Measurements from ENCODE around the gene TMPRSS4. TPM values are rescaled to one million over a fixed set of nuclear protein-coding genes. Genes with fewer than 3 reads are reported as not detected.
"Not testable (repeated sequence)": the region's sequence is repeated elsewhere in the genome, so short reads cannot be mapped to it uniquely, and the experiment has no call there.

The TMPRSS4 gene
- total and polyA plus RNA-seq, 7 donors = 0.12 to 0.47 TPM; not detected in 5

DNA sequence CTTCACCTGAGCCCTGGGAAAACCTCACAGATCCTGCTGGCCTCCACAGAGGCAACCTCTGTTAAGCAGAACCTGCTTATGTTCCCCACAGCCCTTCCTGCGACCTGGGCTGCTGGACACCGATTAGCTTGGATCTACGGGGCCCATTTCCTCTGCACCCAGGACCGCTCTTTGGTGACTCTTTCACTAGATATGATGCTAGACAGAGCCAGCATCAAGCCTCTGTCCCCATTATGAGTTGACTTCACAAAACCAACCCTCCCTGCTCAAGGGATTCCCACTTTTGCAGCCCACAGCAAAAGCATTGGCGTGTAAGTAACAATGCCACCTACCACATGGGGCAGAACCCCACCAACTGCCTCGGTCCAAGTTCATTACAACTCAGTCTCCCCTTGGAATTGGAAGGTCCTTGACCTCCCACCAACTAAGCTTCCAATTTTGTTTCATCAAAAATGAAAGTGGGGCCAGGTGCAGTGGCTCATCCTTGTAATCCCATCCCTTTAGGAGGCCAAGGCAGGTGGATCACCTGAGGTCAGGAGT lies 15.2 kb upstream of the TMPRSS4 start:
- TF ChIP-seq, protein P1, sequence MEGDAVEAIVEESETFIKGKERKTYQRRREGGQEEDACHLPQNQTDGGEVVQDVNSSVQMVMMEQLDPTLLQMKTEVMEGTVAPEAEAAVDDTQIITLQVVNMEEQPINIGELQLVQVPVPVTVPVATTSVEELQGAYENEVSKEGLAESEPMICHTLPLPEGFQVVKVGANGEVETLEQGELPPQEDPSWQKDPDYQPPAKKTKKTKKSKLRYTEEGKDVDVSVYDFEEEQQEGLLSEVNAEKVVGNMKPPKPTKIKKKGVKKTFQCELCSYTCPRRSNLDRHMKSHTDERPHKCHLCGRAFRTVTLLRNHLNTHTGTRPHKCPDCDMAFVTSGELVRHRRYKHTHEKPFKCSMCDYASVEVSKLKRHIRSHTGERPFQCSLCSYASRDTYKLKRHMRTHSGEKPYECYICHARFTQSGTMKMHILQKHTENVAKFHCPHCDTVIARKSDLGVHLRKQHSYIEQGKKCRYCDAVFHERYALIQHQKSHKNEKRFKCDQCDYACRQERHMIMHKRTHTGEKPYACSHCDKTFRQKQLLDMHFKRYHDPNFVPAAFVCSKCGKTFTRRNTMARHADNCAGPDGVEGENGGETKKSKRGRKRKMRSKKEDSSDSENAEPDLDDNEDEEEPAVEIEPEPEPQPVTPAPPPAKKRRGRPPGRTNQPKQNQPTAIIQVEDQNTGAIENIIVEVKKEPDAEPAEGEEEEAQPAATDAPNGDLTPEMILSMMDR (IDR thresholded peaks at IDR 0.05) = no peak
- DNase-seq = no peak
- no peak overlapping the region for H3K4me3 ChIP-seq
- WGBS, 3 donors = 91 to 97% (median 93%) methylated on average over 6 of the region's 6 CpGs
- intact Hi-C loops (cut with DNase I) = no loop called here
- H3K4me1 ChIP-seq = peaks cover 15% of the 10 kb centered on the region
- no peak for ATAC-seq
- H3K9me3 ChIP-seq = no peaks in the 10 kb centered on the region
- H3K27me3 ChIP-seq (ENCODE audit: insufficient read depth in 3 of 3, low read length in 2 of 3) = no peaks in the 10 kb centered on the region
- H3K36me3 ChIP-seq (ENCODE audit: insufficient read depth in 1 of 2, low read depth in 1 of 2) = no peaks in the 10 kb centered on the region
- peak overlapping the region; percentile 19 for H3K27ac ChIP-seq

DNA sequence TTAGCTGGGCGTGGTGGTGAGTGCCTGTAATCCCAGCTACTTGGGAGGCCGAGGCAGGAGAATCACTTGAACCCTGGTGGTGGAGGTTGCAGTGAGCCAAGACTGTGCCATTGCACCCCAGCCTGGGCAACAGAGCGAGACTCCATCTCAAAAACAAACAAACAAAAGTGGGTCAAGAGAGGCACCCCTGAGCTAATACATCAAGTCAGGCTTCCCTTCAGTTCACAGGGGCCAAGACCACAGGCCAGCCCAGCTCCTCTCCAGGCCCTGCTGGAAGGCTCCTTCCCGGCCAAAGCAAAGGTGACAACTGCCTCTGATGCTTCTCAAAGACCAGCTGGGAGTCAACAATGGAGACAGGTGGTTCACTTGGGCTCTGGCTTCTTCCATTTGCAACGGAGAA lies 14.7 kb upstream of the TMPRSS4 start:
- H3K9me3 ChIP-seq; intact Hi-C loops (cut with DNase I); ATAC-seq; H3K36me3 ChIP-seq (ENCODE audit: insufficient read depth in 1 of 2, low read depth in 1 of 2); H3K27ac ChIP-seq; H3K4me3 ChIP-seq; H3K27me3 ChIP-seq (ENCODE audit: insufficient read depth in 3 of 3, low read length in 2 of 3): not testable (repeated sequence)
- 90 to 96% (median 91%) methylated on average over 5 of the region's 5 CpGs for WGBS, 3 donors
- H3K4me1 ChIP-seq = peaks cover 15% of the 10 kb centered on the region
- peak in 1 of 2 donors; percentile 14 for DNase-seq

DNA sequence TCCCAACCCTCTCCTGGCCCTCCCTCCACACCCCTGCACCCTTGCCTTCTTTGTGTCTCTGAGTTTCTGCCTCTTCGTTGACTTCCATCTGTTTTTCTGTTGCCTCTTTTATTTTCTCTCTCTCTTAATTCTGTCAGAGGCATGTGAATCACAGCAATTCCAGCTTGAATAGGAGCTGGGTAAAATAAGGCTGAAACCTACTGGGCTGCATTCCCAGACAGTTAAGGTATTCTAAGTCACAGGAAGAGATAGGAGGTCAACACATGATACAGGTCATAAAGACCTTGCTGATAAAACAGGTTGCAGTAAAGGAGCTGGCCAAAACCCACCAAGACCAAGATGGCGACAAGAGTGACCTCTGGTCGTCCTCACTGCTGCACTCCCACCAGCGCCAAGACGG lies 14.2 kb upstream of the TMPRSS4 start:
- DNase-seq; intact Hi-C loops (cut with DNase I): not testable (repeated sequence)
- 88 to 93% (median 89%) methylated on average over 5 of the region's 5 CpGs for WGBS, 3 donors

DNA sequence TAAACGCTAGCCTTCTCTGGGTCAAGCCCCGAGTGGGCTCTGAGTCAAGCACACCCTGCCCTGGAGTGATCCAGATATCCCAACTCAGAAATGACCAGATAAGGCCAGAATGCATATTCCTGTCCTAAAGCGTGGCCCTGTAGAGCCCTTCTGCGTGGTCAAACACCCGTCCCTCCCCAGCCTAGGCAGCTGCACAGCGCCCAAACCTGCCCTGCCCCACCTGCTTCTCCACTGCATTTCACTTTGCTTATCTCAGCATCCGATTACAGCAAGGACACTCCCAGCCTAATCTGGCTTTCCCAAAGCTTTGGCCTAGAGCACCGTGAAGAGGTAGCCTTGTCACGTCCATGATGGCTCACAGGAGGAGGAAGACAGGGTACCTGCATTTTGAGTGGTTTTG lies 11.9 kb upstream of the TMPRSS4 start:
- no peaks in the 10 kb centered on the region for H3K27me3 ChIP-seq (ENCODE audit: insufficient read depth in 3 of 3, low read length in 2 of 3)
- H3K4me1 ChIP-seq = peaks cover 15% of the 10 kb centered on the region
- H3K9me3 ChIP-seq = no peaks in the 10 kb centered on the region
- no peak for DNase-seq
- intact Hi-C loops (cut with DNase I) = no loop called here
- H3K4me3 ChIP-seq = no peak overlapping the region
- H3K36me3 ChIP-seq (ENCODE audit: insufficient read depth in 1 of 2, low read depth in 1 of 2) = no peaks in the 10 kb centered on the region
- 79 to 89% (median 83%) methylated on average over 9 of the region's 9 CpGs for WGBS, 3 donors
- TF ChIP-seq, protein P1 (IDR thresholded peaks at IDR 0.05) = no peak
- ATAC-seq = no peak
- H3K27ac ChIP-seq = no peak overlapping the region

More for the DNA sequence above, 14.2 kb upstream of the TMPRSS4 start:
- not testable (repeated sequence) for H3K4me3 ChIP-seq; H3K27ac ChIP-seq; H3K9me3 ChIP-seq; H3K27me3 ChIP-seq (ENCODE audit: insufficient read depth in 3 of 3, low read length in 2 of 3); H3K36me3 ChIP-seq (ENCODE audit: insufficient read depth in 1 of 2, low read depth in 1 of 2); ATAC-seq
- peaks cover 15% of the 10 kb centered on the region for H3K4me1 ChIP-seq

DNA sequence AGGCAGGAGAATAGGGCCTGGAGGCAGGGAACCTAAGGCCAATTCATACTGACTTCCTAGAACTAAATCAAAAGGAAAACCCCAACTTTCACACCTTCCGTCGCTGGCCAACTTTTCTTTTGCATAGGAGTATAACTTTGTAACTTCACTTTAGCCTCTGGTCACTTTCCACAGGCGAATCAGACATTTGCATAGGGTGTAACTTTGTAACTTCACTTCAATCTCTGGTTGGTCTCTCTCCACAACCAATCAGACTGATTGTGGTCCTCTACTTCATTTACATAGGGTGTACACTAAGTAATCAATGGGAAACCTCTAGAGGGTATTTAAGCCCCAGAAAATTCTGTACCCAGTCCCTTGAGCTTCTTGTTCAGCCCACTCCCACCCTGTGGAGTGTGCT lies 11.5 kb upstream of the TMPRSS4 start:
- no peak overlapping the region for H3K27ac ChIP-seq
- H3K4me3 ChIP-seq = no peak overlapping the region
- H3K4me1 ChIP-seq = peaks cover 14% of the 10 kb centered on the region
- no peaks in the 10 kb centered on the region for H3K27me3 ChIP-seq (ENCODE audit: insufficient read depth in 3 of 3, low read length in 2 of 3)
- H3K36me3 ChIP-seq (ENCODE audit: insufficient read depth in 1 of 2, low read depth in 1 of 2) = no peaks in the 10 kb centered on the region
- TF ChIP-seq, protein P1 (IDR thresholded peaks at IDR 0.05) = no peak
- no peak for ATAC-seq
- WGBS, 3 donors = 89 to 94% (median 89%) methylated on average over 3 of the region's 3 CpGs
- no peak for DNase-seq
- intact Hi-C loops (cut with DNase I) = no loop called here
- no peaks in the 10 kb centered on the region for H3K9me3 ChIP-seq

DNA sequence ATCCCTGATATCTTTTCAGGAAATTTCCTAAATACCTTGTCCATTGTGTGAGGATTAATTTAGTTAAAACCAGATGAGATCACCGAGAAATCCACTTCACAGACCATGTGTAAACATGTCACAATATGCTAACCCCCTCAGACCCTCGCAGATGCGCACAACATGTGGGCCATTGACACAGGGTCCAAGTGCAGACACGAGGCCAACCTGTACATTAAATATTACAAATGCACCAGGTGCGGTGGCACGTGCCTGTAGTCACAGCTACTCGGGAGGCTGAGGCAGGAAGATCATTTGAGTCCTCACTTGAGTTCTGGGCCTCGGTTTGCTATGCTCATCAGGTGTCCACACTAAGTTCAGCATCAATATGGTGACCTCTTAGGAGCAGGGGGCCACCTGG lies 9.9 kb upstream of the TMPRSS4 start:
- ATAC-seq = no peak
- Histone ChIP-seq H3K27ac (no peak overlapping the region), H3K27me3 (ENCODE audit: insufficient read depth in 3 of 3, low read length in 2 of 3) (no peaks in the 10 kb centered on the region), H3K9me3 (no peaks in the 10 kb centered on the region), H3K36me3 (ENCODE audit: insufficient read depth in 1 of 2, low read depth in 1 of 2) (no peaks in the 10 kb centered on the region), H3K4me3 (no peak overlapping the region), H3K4me1 (no peaks in the 10 kb centered on the region)
- DNase-seq = no peak
- TF ChIP-seq, protein P1 (IDR thresholded peaks at IDR 0.05) = no peak
- WGBS, 3 donors = 80 to 87% (median 85%) methylated on average over 8 of the region's 8 CpGs
- intact Hi-C loops (cut with DNase I) = no loop called here

All from psoas muscle (tissue), 8 donors.